Right lobe of liver (tissue), 6 donors: ENCODE measurements around the gene KCNIP1. TPM values are rescaled to one million over a fixed set of nuclear protein-coding genes. Genes with fewer than 3 reads are reported as not detected.

Experiments
- ATAC-seq, 4 donors: fragments of 200-7000 bp; cut with Tn5 transposase; one replicate each; pipeline ENCODE4 v1.9.1; 2020; ENCODE audit warnings: mild to moderate bottlenecking in 4 of 4, moderate library complexity in 4 of 4
- DNase-seq, 3 donors: peaks; one replicate each; pipeline ENCODE4 v3.0.0-alpha.2; 2020
- H3K27ac ChIP-seq, 3 donors: fragments of 200-600 bp; one replicate each; pipeline ENCODE4 v1.8.0; 2022
- H3K27me3 ChIP-seq, 2 donors: fragments of 200-600 bp; one replicate each; pipeline ENCODE4 v1.8.0; 2022
- H3K36me3 ChIP-seq, 4 donors: fragments of 200-600 bp; sonication (generic) in 1 of 4; one replicate each; pipeline versions ENCODE4 v1.5.1 to v1.8.0; 2017 to 2022; ENCODE audit warnings: control low read depth in 1 of 4
- H3K4me1 ChIP-seq, 4 donors: fragments of 200-600 bp; sonication (generic) in 1 of 4; one replicate each; pipeline versions ENCODE4 v1.5.1 to v1.8.0; 2017 to 2022; ENCODE audit warnings: control low read depth in 1 of 4
- H3K4me3 ChIP-seq, 3 donors: fragments of 200-600 bp; one replicate each; pipeline ENCODE4 v1.8.0; 2022
- H3K9me3 ChIP-seq, 4 donors: fragments of 200-600 bp; sonication (generic) in 1 of 4; one replicate each; pipeline versions ENCODE4 v1.5.1 to v1.8.0; 2017 to 2022; ENCODE audit warnings: control low read depth in 1 of 4
- POLR2A ChIP-seq: fragments of 450-650 bp; IDR thresholded peaks from one replicate; pipeline ENCODE4 v1.6.1; 2017; ENCODE audit warnings: antibody characterized with exemption, mild to moderate bottlenecking
- WGBS: methylation state at CpG from one replicate; pipeline ENCODE4 v1.1.6; 2018; ENCODE audit warnings: low coverage, low lambda C conversion rate; ENCODE audit not compliant: insufficient coverage; ENCODE audit errors: missing lambda C conversion rate; 5-methylcytosine and 5-hydroxymethylcytosine counted together
- intact Hi-C, 2 donors: fragments of 100-400 bp; cut with DNase I; formaldehyde crosslinking; loops; one replicate each; pipeline versions ENCODE4 v1.11.2 to v1.14.1; 2022
- total RNA-seq, 6 experiments: library from RNA; depleted of rRNA in 2 of 6; stranded (reverse); fragments of >200 nt in 2 of 6; fragmentation: NEBNext Ultra II Directional in 3 of 6; extraction: Animal tissue kit (Norgen Biotek cat#: 25700) in 3 of 6; gene quantifications; one replicate each; pipeline versions ENCODE4 v1.1.0 to v1.2.4, GENCODE V29; 2016 to 2023
- TF ChIP-seq, protein P1 (sequence below), 4 donors: fragments of 200-600 bp in 3 of 4; fragments of 450-650 bp in 1 of 4; IDR thresholded peaks; one replicate each; pipeline versions ENCODE4 v1.5.1 to v1.8.0; 2016 to 2022; ENCODE audit warnings: antibody characterized with exemption in 4 of 4, mild to moderate bottlenecking in 2 of 4
- donor health status: DM: no; HTN: yes; CAD: no.
- donor health status: DM: no; HTN: no; CAD: no.
- donor health status: DM: no; HTN: no; CAD: no.
- donor health status: DM: no; HTN: yes; CAD: no.
- donor health status: DM: no; HTN: yes; CAD: no.

Gene KCNIP1
- total RNA-seq, 6 experiments from 2014 or later, result 0.56 TPM; not detected in 5

- no peaks in the 10 kb centered on the region for H3K36me3 ChIP-seq
- 62% methylated on average over 1 of the region's 1 CpG for WGBS
- H3K27ac ChIP-seq, result no peak overlapping the region
- DNase-seq (no peak), ATAC-seq (no peak)
- intact Hi-C loops, result no loop called here
- H3K9me3 ChIP-seq, result no peaks in the 10 kb centered on the region
- H3K4me3 ChIP-seq, result no peak overlapping the region
- H3K27me3 ChIP-seq, result no peaks in the 10 kb centered on the region
- no peak for TF ChIP-seq POLR2A
- TF ChIP-seq, protein P1, sequence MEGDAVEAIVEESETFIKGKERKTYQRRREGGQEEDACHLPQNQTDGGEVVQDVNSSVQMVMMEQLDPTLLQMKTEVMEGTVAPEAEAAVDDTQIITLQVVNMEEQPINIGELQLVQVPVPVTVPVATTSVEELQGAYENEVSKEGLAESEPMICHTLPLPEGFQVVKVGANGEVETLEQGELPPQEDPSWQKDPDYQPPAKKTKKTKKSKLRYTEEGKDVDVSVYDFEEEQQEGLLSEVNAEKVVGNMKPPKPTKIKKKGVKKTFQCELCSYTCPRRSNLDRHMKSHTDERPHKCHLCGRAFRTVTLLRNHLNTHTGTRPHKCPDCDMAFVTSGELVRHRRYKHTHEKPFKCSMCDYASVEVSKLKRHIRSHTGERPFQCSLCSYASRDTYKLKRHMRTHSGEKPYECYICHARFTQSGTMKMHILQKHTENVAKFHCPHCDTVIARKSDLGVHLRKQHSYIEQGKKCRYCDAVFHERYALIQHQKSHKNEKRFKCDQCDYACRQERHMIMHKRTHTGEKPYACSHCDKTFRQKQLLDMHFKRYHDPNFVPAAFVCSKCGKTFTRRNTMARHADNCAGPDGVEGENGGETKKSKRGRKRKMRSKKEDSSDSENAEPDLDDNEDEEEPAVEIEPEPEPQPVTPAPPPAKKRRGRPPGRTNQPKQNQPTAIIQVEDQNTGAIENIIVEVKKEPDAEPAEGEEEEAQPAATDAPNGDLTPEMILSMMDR (IDR thresholded peaks at IDR 0.05), result no peak
- no peaks in the 10 kb centered on the region for H3K4me1 ChIP-seq
Measured at GRCh38 chr5:170509348-170509660, 5.5 kb downstream of the KCNIP1 start.

DNA sequence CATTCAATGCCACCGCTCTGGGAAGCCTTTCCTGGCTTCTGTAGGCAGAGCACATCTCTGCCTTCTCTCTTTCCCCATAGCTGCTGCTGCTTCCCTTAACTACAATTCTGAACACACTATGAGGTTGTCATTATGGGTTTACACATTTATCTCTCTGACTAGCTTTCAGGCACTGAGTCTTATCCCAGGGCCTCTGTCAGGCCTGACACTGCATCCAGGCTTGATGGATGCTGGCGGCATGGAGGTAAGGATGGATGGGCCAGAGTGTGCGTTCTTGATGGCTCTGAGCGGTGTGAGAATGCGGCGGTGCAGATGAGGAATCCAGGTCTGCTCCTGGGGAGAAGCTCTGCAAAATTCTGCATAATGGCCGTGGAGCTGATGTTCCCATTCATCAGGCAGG is 6.3 kb downstream of the KCNIP1 start:
- no peaks in the 10 kb centered on the region for H3K4me1 ChIP-seq
- TF ChIP-seq, protein P1 (IDR thresholded peaks at IDR 0.05), result no peak
- TF ChIP-seq POLR2A, result no peak
- ATAC-seq, result no peak
- intact Hi-C loops, result no loop called here
- H3K36me3 ChIP-seq, result no peaks in the 10 kb centered on the region
- no peak overlapping the region for H3K27ac ChIP-seq
- H3K27me3 ChIP-seq, result no peaks in the 10 kb centered on the region
- H3K9me3 ChIP-seq, result no peaks in the 10 kb centered on the region
- no peak overlapping the region for H3K4me3 ChIP-seq
- WGBS, result 74% methylated on average over 7 of the region's 7 CpGs
- DNase-seq, result no peak

DNA sequence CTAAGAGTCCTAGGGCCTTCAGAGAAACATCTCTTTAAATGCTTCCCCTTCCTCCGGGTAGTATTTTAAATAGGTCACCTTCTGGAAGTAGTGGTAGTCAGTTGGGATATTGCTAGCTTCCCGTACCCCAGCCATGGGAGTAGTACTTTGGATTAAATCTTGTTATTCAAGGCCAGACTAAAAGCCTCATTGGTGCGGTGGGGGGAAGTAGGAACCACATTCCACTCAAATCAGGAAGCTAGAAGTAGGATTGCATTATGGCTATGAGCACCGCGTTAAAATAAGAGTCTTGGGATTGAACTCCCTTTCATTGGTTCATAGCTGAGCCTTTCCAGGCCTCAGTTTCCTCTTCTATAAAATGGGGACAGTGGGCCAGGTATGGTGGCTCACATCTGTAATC is 6.7 kb downstream of the KCNIP1 start:
- TF ChIP-seq POLR2A, result no peak
- TF ChIP-seq, protein P1 (IDR thresholded peaks at IDR 0.05), result no peak
- Histone ChIP-seq H3K27ac (no peak overlapping the region), H3K4me3 (no peak overlapping the region), H3K9me3 (no peaks in the 10 kb centered on the region), H3K36me3 (no peaks in the 10 kb centered on the region), H3K4me1 (no peaks in the 10 kb centered on the region), H3K27me3 (no peaks in the 10 kb centered on the region)
- ATAC-seq (no peak), DNase-seq (no peak)
- WGBS, result 72% methylated on average over 3 of the region's 5 CpGs
- intact Hi-C loops, result no loop called here

GRCh38 chr5:170511551-170512258 is 7.9 kb downstream of the KCNIP1 start:
- ATAC-seq (no peak), DNase-seq (no peak)
- H3K9me3 ChIP-seq, result no peaks in the 10 kb centered on the region
- TF ChIP-seq POLR2A, result no peak
- TF ChIP-seq, protein P1 (IDR thresholded peaks at IDR 0.05), result no peak
- no peak overlapping the region for H3K27ac ChIP-seq
- H3K27me3 ChIP-seq, result no peaks in the 10 kb centered on the region
- 54% methylated on average over 5 of the region's 8 CpGs for whole genome bisulfite sequencing
- no peak overlapping the region for H3K4me3 ChIP-seq
- no peaks in the 10 kb centered on the region for H3K36me3 ChIP-seq
- intact Hi-C loops, result no loop called here
- H3K4me1 ChIP-seq, result no peaks in the 10 kb centered on the region
